Stimulated activated CD4-positive, alpha-beta T cell treated with anti-CD3 and anti-CD28 coated beads, Interleukin-2, amount 100 ng/mL, for 24 hours (primary cell): Measurements from ENCODE around the gene TEX51.

Source experiments
- DNase-seq, 2 donors: peaks; one replicate each; pipeline ENCODE4 v3.0.0-alpha.2; 2020

TEX51 gene

GRCh38 chr2:126898636-126899035 is at the start of gene TEX51:
Gene TEX51 (plus strand): TSS chr2:126898890. CDS start chr2:126898919, 29 bp downstream.
- DNase-seq, result no peak

GRCh38 chr2:126849054-126849453 is 49.6 kb upstream of the TEX51 start:
- no peak for DNase-seq

- DNase-seq, result no peak
Measured at GRCh38 chr2:126849486-126849885, 49.2 kb upstream of the TEX51 start.

GRCh38 chr2:126849991-126850535 is 48.6 kb upstream of the TEX51 start:
- DNase-seq, result peak in 1 of 2 donors; percentile 4

GRCh38 chr2:126850940-126851339 is 47.8 kb upstream of the TEX51 start:
- no peak for DNase-seq

DNA sequence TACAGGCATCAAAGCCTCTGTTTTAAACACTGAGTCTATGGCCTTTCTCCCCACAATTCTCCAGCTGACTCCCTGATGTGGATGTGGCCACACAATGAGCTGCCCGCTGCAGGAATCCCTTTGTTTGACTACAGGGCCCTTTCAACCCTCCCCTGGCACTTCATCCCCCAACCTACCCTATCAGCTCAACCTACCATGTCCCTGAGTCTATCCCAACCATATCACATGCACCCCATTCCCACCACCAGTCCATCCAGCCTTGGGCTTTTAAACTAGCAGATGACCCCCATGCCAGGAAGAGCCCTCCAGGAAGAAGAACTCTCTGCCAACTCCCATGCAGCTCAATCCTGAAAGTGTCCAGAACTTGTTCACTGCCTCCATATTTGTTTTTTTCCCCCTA is 46.9 kb upstream of the TEX51 start:
- DNase-seq, result no peak

- peak in 1 of 2 donors; percentile 4 for DNase-seq
Measured at GRCh38 chr2:126852361-126852760, 46.3 kb upstream of the TEX51 start.

GRCh38 chr2:126855606-126856005 is 43.1 kb upstream of the TEX51 start:
- peak in 1 of 2 donors; percentile 2 for DNase-seq

DNA sequence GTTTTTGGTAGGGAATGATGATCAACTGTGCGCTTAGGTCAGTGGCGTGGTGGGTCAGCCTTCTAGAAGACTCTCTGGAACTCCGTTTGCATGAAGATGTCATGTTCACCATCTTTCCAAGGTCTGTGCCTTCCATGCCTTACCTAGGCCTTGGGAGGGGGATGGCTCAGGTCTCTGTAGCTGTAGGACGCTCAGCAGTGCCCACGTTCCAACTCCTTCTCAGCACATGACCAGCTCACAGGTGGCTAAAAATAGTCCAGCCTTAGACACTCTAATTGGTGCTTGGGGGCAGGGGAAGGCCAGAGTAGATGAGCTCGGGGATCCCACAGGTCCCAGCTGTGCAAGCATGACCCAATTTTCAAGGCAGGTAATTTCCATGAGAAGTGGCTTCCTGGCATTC is 42.3 kb upstream of the TEX51 start:
- DNase-seq, result no peak

GRCh38 chr2:126857502-126857901 is 41.2 kb upstream of the TEX51 start:
- DNase-seq, result peak in 1 of 2 donors; percentile 9

DNA sequence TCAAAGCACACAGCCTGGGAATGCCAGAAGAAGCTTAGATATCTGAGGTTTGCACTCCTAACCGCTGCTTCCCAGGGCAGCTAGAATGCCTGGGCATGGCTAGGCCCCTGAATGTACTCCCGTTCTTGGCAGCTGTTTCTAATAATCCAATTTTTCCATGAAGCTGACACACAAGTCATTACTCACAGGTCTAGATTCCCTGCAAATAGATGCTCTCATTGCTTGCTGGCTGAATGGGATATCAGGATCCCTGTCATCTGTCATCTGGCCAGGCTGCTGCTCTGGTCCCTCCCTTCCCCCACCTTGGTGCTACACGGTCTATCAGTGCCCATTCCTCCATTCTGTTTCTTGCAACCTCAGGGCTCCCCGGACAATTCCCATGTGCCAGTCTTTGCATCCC is 40.7 kb upstream of the TEX51 start:
- DNase-seq, result peak in 1 of 2 donors; percentile 8

- DNase-seq, result peak in 1 of 2 donors; percentile 10
Measured at GRCh38 chr2:126858436-126858835, 40.3 kb upstream of the TEX51 start.

DNA sequence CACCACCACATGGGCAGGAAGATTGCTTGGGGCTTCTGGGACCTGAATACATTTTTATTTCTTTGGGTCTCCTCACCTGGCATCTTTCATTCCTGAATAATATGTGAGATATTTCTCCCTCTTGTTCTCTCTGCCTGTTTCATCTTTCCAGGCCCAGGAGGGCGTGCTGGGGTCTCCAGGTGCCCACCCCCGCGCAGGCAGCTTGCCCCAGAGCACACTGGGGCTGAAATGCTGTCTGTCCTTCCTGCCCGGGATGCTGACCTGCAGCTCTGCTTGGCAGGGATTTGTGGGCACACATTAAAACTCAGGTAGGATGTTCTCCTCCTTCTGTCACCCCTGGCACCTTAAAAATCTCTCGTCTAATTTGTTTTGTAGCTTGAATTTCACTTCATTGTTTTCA is 39.7 kb upstream of the TEX51 start:
- DNase-seq, result no peak

DNA sequence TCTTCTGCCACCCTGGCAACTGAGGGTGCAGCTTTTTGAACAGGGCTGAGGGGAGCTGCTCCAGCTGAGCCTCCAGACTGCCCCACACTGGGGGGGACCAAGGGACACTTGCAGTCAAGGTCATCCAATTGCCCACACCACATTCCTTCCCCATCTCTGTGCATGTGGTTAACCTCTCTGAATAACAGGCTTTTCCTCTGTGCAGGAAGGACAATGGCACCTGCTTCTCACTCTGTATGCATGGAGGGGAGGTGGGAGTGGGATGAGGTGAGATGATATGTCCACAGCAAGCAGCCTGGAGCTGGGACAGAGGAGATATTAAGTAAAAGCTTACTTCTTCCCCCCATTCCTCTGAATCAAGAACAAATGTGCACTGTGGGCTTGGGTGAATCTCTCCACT is 39.1 kb upstream of the TEX51 start:
- DNase-seq, result no peak

DNA sequence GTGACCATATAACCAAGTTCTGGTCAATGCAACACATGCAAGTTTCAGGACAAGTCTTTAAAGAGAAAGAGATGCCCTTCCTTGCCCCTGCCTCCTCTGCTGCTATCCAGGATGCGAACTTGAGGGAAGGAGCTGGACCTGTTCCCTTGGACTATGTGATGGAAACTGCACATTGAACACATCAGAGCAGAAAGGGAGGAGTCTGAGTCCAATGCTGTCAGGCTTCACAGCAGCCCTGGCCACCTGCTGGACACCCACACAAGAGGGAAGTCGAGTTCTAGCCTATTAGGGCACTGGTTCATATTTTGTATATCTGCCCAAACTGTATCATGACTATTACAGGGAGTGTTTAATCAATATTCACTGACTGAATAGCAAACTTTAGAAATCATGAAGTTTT is 38.3 kb upstream of the TEX51 start:
- DNase-seq, result peak in 1 of 2 donors; percentile 9

GRCh38 chr2:126862730-126863129 is 36.0 kb upstream of the TEX51 start:
- DNase-seq, result peak in 1 of 2 donors; percentile 4

DNA sequence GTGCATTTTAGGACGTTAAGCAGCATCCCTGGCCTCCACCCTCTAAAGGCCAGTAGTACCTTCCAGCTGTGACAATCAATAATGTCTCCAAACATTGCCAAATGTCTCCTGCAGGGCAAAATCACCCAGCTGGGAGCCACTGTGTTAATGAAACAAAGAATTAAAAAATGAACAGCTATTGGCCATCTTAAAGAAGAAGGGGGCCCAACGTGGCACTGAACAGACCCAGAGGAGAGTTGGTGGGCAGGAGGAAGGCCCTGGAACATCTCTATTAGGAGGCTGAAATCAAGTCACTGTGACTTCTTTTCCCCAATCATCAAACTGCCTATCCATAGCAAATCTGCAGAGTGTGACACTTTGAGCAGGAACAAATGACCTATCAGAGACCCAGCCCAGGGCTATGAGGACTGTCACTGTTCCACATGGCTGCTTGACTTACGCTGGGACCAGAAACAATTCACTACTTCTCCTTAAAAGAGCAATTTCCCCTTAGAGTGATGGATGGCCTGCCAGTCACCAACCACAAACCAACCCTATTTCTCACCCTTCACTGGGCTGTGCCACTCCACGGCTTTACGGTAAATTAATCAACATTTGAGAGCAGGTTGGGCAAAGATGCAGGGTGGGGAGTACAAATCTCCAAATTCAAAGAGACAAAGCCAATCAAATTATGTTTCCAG is 35.2 kb upstream of the TEX51 start:
- DNase-seq, result no peak

DNA sequence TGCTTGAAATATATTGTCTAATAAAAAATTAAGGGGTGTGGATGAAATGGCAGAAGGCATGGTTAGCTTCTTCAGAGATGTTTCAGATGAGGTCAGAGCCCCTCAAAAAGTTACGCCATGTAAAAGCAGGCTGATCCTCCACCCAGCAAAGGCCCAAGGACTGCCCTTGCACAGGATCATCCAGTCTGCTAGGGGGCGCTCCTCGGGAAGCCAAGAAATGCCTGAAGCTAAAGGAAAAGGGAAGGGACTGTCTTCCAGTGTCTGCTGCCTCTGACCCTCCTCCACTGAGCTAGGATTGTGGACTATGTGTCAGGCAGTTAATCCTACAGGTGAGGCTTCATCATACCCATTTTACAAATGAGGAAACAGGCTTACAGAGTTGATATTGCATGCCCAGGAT is 33.8 kb upstream of the TEX51 start:
- peak in 1 of 2 donors; percentile 7 for DNase-seq

DNA sequence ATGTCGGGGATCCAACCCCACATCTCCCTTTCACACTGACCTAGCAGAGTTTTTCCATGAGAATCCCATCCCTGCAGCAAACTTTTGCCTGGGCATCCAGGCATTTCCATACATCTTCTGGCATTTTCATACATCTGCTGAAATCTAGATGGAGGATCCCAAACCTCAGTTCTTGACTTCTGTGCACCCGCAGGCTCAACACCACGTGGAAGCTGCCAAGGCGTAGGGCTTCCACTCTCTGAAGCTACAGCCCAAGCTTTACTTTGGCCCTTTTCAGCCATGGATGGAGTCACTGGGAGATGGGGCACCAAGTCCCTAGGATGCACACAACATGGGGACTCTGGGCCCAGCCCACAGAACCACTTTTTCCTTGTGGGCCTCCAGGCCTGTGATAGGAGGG is 32.2 kb upstream of the TEX51 start:
- DNase-seq, result peak in 1 of 2 donors; percentile 10

- DNase-seq, result no peak
Measured at GRCh38 chr2:126874961-126875360, 23.7 kb upstream of the TEX51 start.

GRCh38 chr2:126876631-126877030 is 22.1 kb upstream of the TEX51 start:
- no peak for DNase-seq

DNA sequence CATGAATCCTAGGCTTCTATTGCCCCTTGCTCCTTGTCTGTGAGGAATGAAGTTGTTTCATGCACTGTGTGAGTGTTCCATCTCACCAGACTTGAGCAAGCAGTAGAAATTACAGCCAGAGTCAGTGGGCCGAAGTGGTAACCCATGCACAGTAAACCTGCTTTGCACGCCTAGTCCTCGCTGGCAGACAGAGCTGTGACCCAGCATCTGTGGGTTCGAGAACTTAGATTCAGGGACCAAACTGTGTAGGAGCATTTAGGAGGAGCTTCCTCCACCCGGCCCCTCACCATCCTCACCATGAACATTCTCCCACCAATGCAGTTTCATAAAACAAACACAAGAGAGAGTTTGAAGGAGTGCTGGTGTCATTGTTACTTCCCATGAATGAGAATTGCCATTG is 21.6 kb upstream of the TEX51 start:
- DNase-seq, result no peak

DNA sequence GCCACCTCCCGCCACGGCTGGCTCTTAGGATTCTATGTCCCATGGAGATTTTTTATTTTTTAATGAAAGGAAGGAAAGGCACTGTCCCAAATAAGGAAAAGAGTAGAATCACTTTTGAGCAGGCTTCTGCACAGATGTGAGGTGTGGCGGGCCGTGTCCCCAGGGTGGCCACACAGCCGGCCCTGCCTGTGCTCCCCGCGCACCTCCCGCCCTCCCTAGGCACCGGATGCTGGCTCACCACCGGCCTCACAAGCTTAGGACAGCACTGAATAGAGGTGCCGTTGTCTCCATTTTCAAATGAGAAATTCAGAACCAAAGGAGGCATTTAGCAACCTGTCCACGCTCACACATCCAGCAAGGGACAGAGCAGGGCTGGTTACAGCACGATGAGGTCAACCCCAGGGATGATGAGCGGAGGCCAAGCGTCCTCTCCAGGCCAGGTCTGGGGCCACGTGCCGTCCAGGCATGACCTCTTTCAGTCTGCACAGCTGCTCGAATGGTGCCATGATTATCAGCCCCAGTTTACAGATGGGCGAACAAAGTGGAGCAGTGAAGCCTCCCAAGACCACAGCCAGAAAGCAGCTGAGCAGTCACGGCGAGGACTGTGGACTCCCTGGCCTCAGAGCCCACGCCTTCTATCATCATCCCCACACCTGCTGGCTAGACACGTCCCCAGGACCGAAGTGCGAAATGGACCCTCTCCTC is 20.7 kb upstream of the TEX51 start:
- no peak for DNase-seq

DNA sequence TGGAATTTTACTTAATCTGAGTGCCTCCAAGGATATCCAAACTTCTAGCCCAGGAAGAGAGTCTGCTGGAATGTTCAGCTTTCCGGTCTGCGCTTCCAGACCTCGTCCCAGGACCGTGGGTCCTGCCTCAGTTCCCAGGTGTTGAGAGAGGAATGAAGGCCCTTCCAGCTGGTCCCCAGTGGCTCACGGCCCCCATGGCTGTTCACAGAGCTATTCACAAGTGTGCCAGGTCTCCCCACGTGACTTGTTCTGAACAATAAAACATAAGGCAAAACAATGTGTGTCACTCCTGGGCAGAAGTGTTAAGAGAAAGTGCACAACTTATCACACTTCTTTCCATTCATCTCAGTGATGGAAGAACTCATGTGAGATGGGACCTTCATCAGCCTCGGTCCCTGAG is 20.1 kb upstream of the TEX51 start:
- no peak for DNase-seq
